Activated T-cell treated with anti-CD3 and anti-CD28 coated beads, Interleukin-2, amount 50 U/mL, for 72 hours (primary cell): Measurements from ENCODE around the gene PANX1. TPM values are rescaled to one million over a fixed set of nuclear protein-coding genes. Genes with fewer than 3 reads are reported as not detected.
"Not testable (repeated sequence)": the region's sequence is repeated elsewhere in the genome, so short reads cannot be mapped to it uniquely, and the experiment has no call there.

Experiments used
- ATAC-seq, 2 donors: fragments of 150-1000 bp; cut with Tn5 transposase; replicated peaks in 1 of 2; 2 replicates each; pipeline ENCODE4 v1.10.0; 2021; ENCODE audit warnings: moderate library complexity in 2 of 2, mild to moderate bottlenecking in 1 of 2
- DNase-seq, 2 donors: peaks; one replicate each; pipeline ENCODE4 v3.0.0; 2021 to 2022; ENCODE audit warnings: mixed read lengths in 1 of 2
- H3K27ac Mint-ChIP-seq: one replicate; pipeline ENCODE4 v1.8.0; 2022; ENCODE audit warnings: mild to moderate bottlenecking, moderate library complexity, mixed read lengths
- H3K27me3 Mint-ChIP-seq: one replicate; pipeline ENCODE4 v1.8.0; 2022; ENCODE audit warnings: low read depth, mixed read lengths
- H3K36me3 Mint-ChIP-seq, 2 donors: one replicate each; pipeline ENCODE4 v1.8.0; 2022; ENCODE audit warnings: mixed read lengths in 2 of 2, mild to moderate bottlenecking in 1 of 2; ENCODE audit not compliant: insufficient read depth in 2 of 2
- H3K4me1 Mint-ChIP-seq: one replicate; pipeline ENCODE4 v1.8.0; 2022; ENCODE audit warnings: low read depth, mixed read lengths
- H3K4me3 Mint-ChIP-seq, 2 donors: one replicate each; pipeline ENCODE4 v1.8.0; 2022; ENCODE audit warnings: mild to moderate bottlenecking in 2 of 2, mixed read lengths in 2 of 2, moderate library complexity in 2 of 2
- H3K9me3 Mint-ChIP-seq, 2 donors: one replicate each; pipeline ENCODE4 v1.8.0; 2022; ENCODE audit warnings: mixed read lengths in 2 of 2
- total RNA-seq, 2 donors: library from RNA; stranded (reverse); gene quantifications; one replicate each; pipeline ENCODE4 v1.2.3, GENCODE V29; 2022

PANX1 gene
- total RNA-seq, 2 donors from 2014 or later: 10.3 to 13.5 TPM

DNA sequence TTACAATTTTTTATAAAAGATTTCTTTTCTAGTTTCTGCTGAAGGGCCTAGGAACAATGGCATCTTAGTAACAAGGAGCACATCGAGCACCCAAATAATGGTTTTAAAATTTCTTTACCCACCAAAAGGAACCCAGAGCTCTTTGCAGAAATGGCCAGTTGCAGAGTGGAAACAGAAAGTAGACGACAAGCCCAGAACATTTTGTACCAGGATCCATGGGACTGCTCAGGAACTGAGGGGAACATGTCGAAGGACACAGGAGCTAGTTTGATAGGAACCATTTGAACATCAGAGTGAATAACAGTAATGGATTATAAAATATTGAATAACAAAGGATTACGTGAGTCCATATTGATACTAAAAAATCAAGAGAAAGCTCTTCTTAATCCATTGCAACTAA is 17.3 kb downstream of the PANX1 start:
- DNase-seq (no peak), ATAC-seq (no peak)
- Mint-ChIP-seq H3K27ac (no peak overlapping the region), H3K9me3 (no peaks in the 10 kb centered on the region), H3K4me1 (peaks cover 81% of the 10 kb centered on the region), H3K36me3 (no peaks in the 10 kb centered on the region), H3K4me3 (no peak overlapping the region), H3K27me3 (no peaks in the 10 kb centered on the region)

DNA sequence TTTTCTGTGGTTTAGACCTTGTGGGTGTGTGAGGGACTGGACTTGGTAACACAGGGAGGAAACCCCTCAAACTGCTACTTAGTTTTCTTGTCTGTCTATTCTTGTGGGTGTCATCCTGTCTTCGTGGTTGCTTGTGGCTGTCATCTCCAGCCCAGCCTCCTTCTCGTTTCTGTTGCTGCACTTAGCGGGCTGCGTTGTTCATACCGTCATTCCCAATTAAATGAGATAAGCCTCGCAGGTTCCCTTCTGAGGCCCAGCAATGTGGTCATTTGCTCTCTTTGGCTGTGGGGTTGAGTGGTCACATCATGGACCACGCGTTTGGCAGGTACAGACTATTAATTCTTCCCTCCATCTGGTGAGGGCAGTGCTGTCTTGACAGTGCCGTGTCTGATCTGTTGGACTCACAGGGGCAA is 18.8 kb downstream of the PANX1 start:
- peaks cover 92% of the 10 kb centered on the region for H3K4me1 Mint-ChIP-seq
- H3K27ac Mint-ChIP-seq: peak overlapping the region; percentile 39
- H3K9me3 Mint-ChIP-seq: no peaks in the 10 kb centered on the region
- H3K36me3 Mint-ChIP-seq: no peaks in the 10 kb centered on the region
- H3K4me3 Mint-ChIP-seq: peak overlapping the region; percentile 67
- H3K27me3 Mint-ChIP-seq: no peaks in the 10 kb centered on the region
- ATAC-seq: peak; percentile 75 to 77
- peak in 1 of 2 donors; percentile 26 for DNase-seq

DNA sequence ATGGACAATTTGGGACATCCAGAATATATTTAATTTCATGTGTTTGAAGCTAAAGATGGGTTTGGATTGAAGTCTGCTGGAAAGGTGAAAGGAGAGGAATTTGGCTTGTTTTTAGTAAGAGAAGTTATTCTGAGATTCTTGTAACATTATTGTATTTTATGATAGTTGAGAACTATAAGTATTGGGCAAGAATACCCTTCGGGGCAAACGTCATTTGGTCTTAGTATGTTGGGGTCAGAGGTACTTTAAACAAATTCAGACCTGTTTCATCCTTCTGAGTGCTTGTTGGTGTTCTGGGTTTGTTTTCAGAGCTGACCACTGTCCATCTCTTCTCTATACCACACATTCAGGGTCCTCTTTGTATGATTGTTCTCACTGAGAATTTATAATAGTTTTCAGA is 19.5 kb downstream of the PANX1 start:
- peak overlapping the region; percentile 67 for H3K4me3 Mint-ChIP-seq

DNA sequence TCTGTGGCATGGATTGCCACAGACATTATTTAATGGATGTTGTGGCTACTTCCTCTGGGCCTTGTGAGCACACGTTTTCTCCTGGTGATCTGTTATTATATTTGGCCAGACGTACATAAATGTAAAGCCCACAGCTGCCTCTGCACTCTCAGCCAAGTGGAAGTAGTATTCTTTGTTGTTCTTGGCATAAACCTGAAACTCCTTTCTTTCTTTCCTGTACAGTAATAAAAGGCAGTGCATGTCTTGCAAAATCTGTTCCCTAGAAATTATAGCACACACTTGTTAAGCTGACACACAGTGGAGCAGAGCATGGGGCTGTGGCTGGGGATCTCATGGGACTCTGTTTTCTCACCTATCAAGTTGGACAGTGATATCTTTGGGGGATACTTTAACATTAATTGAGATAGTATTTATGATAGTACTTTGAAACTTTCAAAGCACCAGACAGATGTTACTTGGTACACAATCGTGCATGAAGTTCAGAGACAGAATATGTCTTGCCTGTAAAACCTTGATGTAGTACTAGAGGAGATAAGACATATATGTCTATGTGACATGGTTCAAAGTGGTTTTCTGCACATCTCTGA is 20.9 kb downstream of the PANX1 start:
- Mint-ChIP-seq H3K36me3 (no peaks in the 10 kb centered on the region), H3K27me3 (no peaks in the 10 kb centered on the region), H3K4me1 (peaks cover 82% of the 10 kb centered on the region), H3K9me3 (no peaks in the 10 kb centered on the region), H3K27ac (no peak overlapping the region), H3K4me3 (no peak overlapping the region)
- DNase-seq (no peak), ATAC-seq (no peak)

More for the DNA sequence above, 19.5 kb downstream of the PANX1 start:
- ATAC-seq (no peak), DNase-seq (no peak)
- Mint-ChIP-seq H3K27ac (no peak overlapping the region), H3K36me3 (no peaks in the 10 kb centered on the region), H3K27me3 (no peaks in the 10 kb centered on the region), H3K4me1 (peaks cover 92% of the 10 kb centered on the region), H3K9me3 (no peaks in the 10 kb centered on the region)

DNA sequence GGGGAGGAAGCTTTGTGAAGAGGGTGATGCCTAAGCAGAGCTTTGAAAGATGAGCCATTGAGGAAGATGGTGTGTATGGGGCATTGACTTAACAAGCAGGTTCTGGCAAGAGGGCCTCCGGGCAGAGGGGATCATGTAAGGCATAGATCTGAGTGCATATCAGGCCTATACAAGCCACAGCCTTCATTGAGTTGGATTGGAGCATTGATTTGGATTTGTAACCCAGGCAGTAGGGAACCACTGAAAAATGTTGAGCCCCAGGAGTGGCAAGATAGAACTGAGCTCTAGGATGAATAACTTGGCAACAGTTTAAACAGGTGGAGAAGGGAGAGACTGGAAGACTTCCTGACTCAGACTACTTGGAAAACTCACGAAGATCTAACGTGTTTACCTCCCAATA is 21.4 kb downstream of the PANX1 start:
- Mint-ChIP-seq H3K27ac (no peak overlapping the region), H3K9me3 (no peaks in the 10 kb centered on the region), H3K36me3 (no peaks in the 10 kb centered on the region), H3K4me3 (no peak overlapping the region), H3K27me3 (no peaks in the 10 kb centered on the region), H3K4me1 (peaks cover 77% of the 10 kb centered on the region)
- DNase-seq (no peak), ATAC-seq (no peak)

DNA sequence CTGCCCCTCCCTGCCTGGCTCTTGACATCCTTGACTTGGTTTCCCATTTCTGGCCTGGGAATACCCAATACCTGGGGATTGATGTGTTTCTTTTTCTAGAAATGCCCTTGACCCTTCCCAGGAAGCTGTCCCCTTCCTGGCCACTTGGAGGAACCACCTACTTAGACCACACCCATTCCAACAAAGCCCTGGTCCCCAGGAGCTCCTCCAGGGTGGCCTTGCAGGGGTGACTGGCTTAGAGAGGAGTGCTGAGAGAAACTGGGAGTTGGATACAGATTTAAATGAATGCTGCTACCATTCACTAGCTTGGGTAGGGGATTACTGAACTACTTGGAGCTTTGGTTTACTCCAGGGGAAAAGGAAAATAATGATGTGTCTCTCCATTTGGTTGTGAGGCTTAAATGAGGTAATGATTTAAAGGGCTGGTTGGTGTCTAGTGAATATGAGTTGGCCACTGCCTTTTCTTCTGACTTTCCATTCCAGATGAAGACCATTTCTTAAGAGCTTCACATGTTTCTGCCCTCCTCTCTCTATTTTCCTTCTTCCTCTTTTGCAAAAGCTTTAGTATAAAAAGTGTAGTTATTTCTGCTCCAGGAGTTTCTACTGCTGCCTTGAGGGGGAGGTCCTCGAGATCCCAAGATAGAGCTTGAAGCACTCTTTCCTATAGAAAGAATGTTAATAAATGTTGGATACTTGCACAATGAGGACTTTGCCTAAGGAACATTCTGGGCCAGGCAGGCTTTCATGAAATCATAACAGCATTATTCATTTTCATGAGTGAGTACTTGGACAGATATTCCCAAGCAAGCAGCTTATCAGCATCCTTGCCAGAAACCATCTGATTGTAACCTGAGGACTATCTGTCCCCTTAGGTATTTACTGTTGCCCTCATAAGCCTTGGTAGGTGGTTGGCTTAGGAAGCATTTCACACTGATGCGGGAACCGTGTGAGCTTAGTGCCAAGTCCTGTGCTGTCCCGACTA is 22.4 kb downstream of the PANX1 start:
- ATAC-seq (no peak), DNase-seq (no peak)
- no peak overlapping the region for H3K4me3 Mint-ChIP-seq
- H3K27ac Mint-ChIP-seq: no peak overlapping the region
- peaks cover 0 to 2% of the 10 kb centered on the region in 2 donors for H3K36me3 Mint-ChIP-seq
- H3K27me3 Mint-ChIP-seq: no peaks in the 10 kb centered on the region
- H3K4me1 Mint-ChIP-seq: peaks cover 67% of the 10 kb centered on the region
- H3K9me3 Mint-ChIP-seq: no peaks in the 10 kb centered on the region

DNA sequence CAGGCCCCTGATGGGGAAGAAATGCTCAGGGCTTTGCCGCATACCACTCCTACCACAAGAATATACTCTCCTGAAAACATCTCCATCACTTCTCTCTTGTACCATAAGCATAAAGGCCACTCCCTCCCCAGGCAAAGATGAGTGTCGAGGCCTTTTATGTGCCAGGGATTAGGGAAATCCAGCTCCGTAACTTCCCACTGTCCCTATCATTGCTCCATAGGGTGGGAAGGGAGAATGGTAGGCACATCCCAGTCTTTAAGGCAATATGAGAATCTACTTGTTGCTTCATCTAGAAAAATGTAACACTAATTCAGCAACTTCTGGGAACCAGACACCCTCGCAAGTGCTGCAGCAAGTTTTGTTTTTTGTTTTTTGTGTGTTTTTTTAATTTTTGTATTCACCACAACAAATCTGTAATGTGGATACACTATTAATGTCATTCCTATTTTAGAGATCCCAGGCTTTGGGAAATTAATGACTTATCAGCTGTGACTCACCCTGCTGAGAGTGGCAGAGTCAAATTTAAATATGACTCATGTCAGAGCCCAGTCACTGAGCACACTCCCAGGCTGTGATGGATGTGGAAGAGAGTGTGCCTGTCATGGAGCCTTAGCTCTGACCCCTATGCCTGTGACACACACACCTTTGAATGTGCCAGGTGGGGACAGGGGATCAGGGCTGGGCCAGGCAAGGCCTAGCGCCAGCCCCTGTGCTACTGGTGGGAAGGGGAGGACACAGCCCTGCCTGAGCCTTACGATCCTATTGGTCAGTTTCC is 23.4 kb downstream of the PANX1 start:
- Mint-ChIP-seq H3K4me1 (peaks cover 56% of the 10 kb centered on the region), H3K9me3 (no peaks in the 10 kb centered on the region), H3K27ac (no peak overlapping the region), H3K4me3 (no peak overlapping the region), H3K36me3 (peaks cover 1 to 4% of the 10 kb centered on the region in 2 donors), H3K27me3 (no peaks in the 10 kb centered on the region)
- DNase-seq: peak in 1 of 2 donors; percentile 33
- peak; percentile 88 to 94 for ATAC-seq

DNA sequence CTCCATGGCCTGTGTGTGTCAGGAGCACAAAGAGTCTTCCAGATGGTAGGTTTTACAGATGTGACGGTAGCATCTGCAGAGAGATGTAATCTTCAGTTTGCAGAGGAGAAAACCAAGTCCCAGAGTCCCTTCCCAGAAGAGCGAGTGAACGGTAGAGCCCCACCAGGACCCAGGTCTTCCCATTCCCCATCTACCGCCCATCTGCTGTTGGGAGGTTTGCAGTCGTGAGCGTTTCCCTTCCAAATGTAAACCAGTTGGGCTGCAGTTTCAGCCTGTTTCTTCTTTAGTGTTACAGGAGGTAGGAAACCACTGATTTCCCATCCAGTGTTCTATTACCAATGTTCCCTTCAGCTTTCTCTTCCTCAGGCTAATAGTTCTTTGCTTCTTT is 24.0 kb downstream of the PANX1 start:
- no peaks in the 10 kb centered on the region for H3K27me3 Mint-ChIP-seq
- ATAC-seq (no peak), DNase-seq (no peak)
- H3K9me3 Mint-ChIP-seq: no peaks in the 10 kb centered on the region
- H3K27ac Mint-ChIP-seq: peak overlapping the region; percentile 3
- H3K4me3 Mint-ChIP-seq: no peak overlapping the region
- H3K4me1 Mint-ChIP-seq: peaks cover 50% of the 10 kb centered on the region
- H3K36me3 Mint-ChIP-seq: peaks cover 1 to 4% of the 10 kb centered on the region in 2 donors

DNA sequence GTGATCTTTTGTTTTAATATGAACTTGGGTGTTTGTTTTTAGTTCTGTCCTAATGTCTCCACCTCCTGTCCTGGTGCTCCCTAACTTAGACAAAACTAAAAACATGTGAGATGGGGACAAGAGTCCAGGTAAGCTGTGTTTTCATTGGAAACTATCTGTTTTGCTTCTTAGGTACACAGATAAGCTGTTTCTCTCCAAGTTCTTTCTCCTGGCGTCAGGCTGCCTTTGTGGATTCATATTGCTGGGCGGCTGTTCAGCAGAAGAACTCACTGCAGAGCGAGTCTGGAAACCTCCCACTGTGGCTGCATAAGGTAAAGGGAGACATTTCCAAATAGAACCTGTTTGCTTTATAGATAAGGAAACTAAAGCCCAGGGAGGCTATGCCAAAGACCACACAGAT is 24.7 kb downstream of the PANX1 start:
- no peak overlapping the region for H3K4me3 Mint-ChIP-seq
- ATAC-seq: no peak
- no peaks in the 10 kb centered on the region for H3K27me3 Mint-ChIP-seq
- peak overlapping the region; percentile 3 for H3K27ac Mint-ChIP-seq
- no peak for DNase-seq
- H3K9me3 Mint-ChIP-seq: peaks cover 0 to 1% of the 10 kb centered on the region in 2 donors
- H3K36me3 Mint-ChIP-seq: peaks cover 4% of the 10 kb centered on the region in 2 donors
- H3K4me1 Mint-ChIP-seq: peaks cover 44% of the 10 kb centered on the region

DNA sequence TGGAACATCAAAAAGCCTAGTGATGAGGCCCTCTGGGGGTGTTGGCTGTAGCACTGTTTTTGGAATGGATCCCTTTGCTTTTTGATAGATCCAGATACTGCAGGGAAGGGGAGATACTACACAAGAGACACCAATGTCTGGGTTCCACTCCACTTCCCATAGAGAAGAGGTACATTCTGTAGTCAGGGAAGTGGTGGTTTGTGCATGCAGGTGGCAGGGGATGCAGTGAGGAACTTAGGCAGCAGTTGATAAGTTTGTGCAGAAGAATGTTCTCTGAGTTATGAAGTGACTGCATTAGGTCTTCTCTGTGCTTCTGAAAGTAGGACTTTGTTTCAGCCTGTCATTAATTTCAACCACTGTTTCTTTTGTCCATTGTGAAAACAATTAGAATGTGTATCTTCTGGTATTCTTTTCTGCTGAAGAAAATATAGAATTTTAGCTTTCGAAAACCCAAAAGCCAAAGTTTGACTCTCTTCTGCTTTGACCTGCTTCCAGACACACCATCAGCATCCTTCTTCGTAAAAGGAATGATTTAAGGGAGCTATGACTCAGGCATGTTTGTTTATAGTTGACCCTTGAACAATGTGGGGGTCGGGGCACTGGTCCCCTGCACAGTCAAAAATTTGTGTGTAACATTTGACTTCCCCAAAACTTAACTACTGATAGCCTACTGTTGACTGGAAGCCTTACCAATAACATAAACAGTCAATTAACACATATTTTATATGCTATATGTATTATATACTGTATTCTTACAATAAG is 25.6 kb downstream of the PANX1 start:
- Mint-ChIP-seq H3K36me3 (peaks cover 4% of the 10 kb centered on the region in 2 donors), H3K27me3 (no peaks in the 10 kb centered on the region), H3K4me1 (peaks cover 34% of the 10 kb centered on the region), H3K27ac (no peak overlapping the region), H3K9me3 (peaks cover 0 to 1% of the 10 kb centered on the region in 2 donors), H3K4me3 (no peak overlapping the region)
- ATAC-seq (no peak), DNase-seq (no peak)

DNA sequence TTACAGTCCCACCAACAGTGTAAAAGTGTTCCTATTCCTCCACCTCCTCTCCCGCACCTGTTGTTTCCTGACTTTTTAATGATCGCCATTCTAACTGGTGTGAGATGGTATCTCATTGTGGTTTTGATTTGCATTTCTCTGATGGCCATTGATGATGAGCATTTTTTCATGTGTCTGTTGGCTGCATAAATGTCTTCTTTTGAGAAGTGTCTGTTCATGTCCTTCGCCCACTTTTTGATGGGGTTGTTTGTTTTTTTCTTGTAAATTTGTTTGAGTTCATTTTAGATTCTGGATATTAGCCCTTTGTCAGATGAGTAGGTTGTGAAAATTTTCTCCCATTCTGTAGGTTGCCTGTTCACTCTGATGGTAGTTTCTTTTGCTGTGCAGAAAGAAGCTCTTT is 28.7 kb downstream of the PANX1 start:
- not testable (repeated sequence) for ATAC-seq, H3K9me3 Mint-ChIP-seq, H3K4me3 Mint-ChIP-seq, H3K27ac Mint-ChIP-seq, H3K27me3 Mint-ChIP-seq, DNase-seq
- H3K4me1 Mint-ChIP-seq: peaks cover 15% of the 10 kb centered on the region
- H3K36me3 Mint-ChIP-seq: peaks cover 10 to 17% of the 10 kb centered on the region in 2 donors

DNA sequence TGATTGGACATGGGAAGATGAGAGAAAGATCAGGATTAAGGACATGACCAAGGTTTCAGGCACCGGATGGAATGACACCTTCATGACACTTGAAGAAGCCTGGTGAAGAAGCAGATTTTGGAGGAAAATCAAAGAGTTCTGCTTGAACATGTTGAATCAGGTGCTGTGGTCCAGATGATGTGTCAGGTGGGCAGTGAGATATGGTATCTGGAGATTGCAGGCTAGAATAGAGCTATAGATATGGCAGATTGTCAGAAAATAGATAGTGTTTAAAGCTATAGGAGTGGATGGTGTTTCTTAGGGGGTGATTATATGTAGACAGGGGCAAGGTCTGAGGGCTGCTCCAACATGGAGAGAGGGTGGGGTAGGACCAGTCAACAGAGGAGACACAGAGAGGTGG is 40.2 kb downstream of the PANX1 start:
- Mint-ChIP-seq H3K4me1 (peaks cover 5% of the 10 kb centered on the region), H3K4me3 (no peak overlapping the region), H3K9me3 (no peaks in the 10 kb centered on the region), H3K27ac (no peak overlapping the region), H3K27me3 (no peaks in the 10 kb centered on the region), H3K36me3 (peaks cover 3 to 6% of the 10 kb centered on the region in 2 donors)
- ATAC-seq (no peak), DNase-seq (no peak)
